ENCODE data around the gene NOS2.

- TF ChIP-seq CTCF (IDR thresholded peaks at IDR 0.05) (no peak), POLR2A (IDR thresholded peaks at IDR 0.05) (no peak)
These were observed 35.7 kb downstream of the NOS2 start for GRCh38 chr17:27764589-27764988.
